ENCODE data around the gene CASZ1. TPM values are rescaled to one million over a fixed set of nuclear protein-coding genes. Genes with fewer than 3 reads are reported as not detected.

CASZ1 gene
- total RNA-seq, 2 experiments from 2014 or later, result 11.0 to 11.5 TPM

DNA sequence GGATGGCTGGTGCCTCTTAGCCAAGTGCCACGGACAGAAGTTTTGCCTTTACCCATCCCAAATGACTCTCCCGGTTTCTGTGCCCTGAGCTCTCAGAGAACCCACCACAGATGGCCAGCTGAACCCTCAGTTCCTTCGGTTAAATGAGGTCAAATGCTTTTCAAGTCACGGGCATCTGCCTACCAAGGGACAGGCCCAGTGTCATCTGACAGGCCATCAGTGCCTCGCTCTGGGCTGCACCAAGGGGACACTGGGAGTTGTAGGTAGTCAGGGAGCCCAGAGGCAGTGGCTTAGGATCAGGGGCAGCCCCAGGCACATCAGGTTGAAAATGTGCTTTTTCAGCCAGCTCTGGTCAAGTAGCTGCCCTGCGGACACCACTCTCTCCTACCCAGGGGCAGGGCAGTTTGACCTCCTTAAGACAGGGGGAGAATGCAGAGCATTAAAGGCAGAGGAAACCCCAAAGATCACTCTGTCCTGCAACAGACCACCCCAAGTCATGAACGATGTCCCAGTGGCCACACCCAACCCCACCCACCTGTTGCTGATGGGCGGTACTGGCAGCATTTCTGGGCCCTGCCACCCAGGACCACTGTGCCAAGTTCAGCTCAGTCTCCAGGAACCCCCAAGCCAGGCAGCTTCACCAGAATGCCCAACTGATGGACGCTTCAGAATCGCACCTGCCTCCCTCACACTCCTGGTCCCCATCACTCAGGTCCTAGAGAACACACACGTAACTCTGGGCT is 60.7 kb downstream of the CASZ1 start:
- POLR2A ChIA-PET, result no interaction called here
- no peaks in the 10 kb centered on the region for H3K4me1 Mint-ChIP-seq
- H3K27me3 Mint-ChIP-seq, result peaks cover 4% of the 10 kb centered on the region
- no peak overlapping the region for H3K4me3 Mint-ChIP-seq
- no peak overlapping the region for H3K27ac Mint-ChIP-seq
- DNase-seq (no peak), ATAC-seq (ENCODE audit: low read depth) (no peak)
- H3K36me3 Mint-ChIP-seq, result no peaks in the 10 kb centered on the region
- no peaks in the 10 kb centered on the region for H3K9me3 Mint-ChIP-seq

DNA sequence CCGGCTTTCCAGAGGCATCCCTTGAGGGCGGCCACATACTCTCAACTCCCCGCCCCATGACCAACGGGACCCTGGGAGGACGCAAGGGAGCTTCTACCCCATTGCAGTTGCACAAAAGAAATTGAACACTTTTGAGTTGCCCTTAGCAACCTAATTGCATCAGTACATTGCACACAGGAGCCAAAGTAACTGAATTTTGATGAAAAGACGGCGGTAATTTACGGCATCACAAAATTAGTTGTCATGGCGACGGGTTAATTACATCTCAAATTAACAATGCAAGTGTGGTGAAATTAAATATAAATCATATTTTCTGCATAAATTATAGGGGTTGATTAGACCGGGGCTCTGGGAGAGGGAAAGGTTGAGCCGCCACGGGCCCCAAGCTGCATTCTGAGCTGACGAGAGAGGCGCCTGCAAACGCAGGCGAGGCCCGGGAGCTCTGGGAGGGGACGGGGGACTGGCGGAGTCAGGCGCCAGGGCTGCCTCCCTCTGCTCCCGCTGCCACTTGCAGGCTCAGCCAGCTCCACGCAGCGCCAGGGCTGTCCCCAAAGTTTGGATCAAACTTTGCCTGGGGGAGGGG is 61.4 kb downstream of the CASZ1 start:
- ATAC-seq (ENCODE audit: low read depth) (no peak), DNase-seq (no peak)
- no peaks in the 10 kb centered on the region for H3K36me3 Mint-ChIP-seq
- H3K4me1 Mint-ChIP-seq, result no peaks in the 10 kb centered on the region
- H3K27ac Mint-ChIP-seq, result no peak overlapping the region
- H3K27me3 Mint-ChIP-seq, result peaks cover 6% of the 10 kb centered on the region
- POLR2A ChIA-PET, result no interaction called here
- H3K9me3 Mint-ChIP-seq, result no peaks in the 10 kb centered on the region
- H3K4me3 Mint-ChIP-seq, result no peak overlapping the region

GRCh38 chr1:10734375-10734774 is 62.1 kb downstream of the CASZ1 start:
- no peak for ATAC-seq (ENCODE audit: low read depth)
- Mint-ChIP-seq H3K9me3 (no peaks in the 10 kb centered on the region), H3K36me3 (no peaks in the 10 kb centered on the region), H3K27ac (no peak overlapping the region), H3K4me3 (no peak overlapping the region), H3K27me3 (peaks cover 6% of the 10 kb centered on the region), H3K4me1 (no peaks in the 10 kb centered on the region)
- POLR2A ChIA-PET, result no interaction called here
- DNase-seq, result no peak

DNA sequence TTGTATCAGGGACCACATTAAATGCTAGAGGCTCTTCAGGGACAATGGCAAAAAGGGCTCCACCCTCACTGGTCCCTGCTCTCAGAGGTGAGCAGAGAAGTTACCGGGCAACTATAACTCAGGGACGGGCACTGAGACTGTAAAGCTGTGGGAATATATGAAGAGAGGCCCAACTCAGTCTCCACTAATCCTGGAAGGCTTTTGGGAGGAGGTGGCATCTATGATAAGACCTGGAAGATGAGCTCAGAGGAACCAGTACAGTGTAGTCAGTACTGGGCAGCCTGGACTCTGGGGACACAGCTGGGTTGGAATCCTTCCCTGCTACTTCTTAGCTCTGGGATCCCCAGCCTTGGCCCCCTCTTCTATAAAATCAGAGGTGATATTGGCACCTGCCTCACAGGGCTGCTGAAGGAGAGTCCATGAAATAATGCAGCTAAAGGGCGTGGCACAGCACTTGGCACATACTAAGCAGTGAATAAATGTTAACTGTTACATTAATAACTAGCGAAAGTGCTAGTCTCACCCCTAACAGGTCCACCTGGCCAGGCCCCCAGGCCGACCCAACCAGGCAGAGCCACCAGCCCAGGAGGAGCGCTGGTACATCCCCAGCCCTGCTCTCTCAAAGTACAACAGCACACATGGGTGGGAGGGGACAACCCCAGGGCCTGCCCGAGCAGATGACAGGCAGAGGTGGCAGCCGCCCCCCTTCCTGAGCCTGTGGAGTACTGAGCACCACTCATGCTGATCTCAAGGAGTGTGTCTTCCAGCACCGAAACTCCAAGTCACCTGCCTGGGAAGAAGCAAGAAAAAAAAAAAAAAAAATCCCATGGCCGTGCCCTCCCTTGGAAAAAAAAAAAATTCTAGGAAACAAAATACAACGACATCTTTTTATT is 62.7 kb downstream of the CASZ1 start:
- H3K36me3 Mint-ChIP-seq, result no peaks in the 10 kb centered on the region
- no peak overlapping the region for H3K27ac Mint-ChIP-seq
- no peak for ATAC-seq (ENCODE audit: low read depth)
- no peaks in the 10 kb centered on the region for H3K9me3 Mint-ChIP-seq
- H3K4me1 Mint-ChIP-seq, result no peaks in the 10 kb centered on the region
- peaks cover 6% of the 10 kb centered on the region for H3K27me3 Mint-ChIP-seq
- H3K4me3 Mint-ChIP-seq, result no peak overlapping the region
- DNase-seq, result no peak
- POLR2A ChIA-PET, result no interaction called here

DNA sequence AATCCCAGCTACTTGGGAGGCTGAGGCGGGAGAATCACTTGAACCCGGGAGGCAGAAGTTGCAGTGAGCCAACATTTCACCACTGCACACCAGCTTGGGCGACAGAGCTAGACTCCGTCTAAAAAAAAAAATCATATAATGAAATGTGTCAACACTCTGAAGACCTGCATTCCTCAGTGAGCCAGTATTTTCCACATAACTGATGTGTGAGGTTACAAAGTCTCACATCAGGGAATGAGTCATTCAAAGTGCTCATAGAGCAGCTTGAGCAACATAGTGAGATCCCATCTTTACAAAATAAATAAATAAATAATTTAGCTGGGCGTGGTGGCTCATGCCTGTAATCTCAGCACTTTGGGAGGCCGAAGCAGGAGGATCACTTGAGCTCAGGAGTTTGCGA is 65.5 kb downstream of the CASZ1 start:
- H3K4me3 Mint-ChIP-seq, result no peak overlapping the region
- POLR2A ChIA-PET, result no interaction called here
- H3K36me3 Mint-ChIP-seq, result no peaks in the 10 kb centered on the region
- no peaks in the 10 kb centered on the region for H3K9me3 Mint-ChIP-seq
- DNase-seq, result no peak
- H3K27ac Mint-ChIP-seq, result no peak overlapping the region
- H3K27me3 Mint-ChIP-seq, result peaks cover 6% of the 10 kb centered on the region
- H3K4me1 Mint-ChIP-seq, result no peaks in the 10 kb centered on the region
- no peak for ATAC-seq (ENCODE audit: low read depth)

DNA sequence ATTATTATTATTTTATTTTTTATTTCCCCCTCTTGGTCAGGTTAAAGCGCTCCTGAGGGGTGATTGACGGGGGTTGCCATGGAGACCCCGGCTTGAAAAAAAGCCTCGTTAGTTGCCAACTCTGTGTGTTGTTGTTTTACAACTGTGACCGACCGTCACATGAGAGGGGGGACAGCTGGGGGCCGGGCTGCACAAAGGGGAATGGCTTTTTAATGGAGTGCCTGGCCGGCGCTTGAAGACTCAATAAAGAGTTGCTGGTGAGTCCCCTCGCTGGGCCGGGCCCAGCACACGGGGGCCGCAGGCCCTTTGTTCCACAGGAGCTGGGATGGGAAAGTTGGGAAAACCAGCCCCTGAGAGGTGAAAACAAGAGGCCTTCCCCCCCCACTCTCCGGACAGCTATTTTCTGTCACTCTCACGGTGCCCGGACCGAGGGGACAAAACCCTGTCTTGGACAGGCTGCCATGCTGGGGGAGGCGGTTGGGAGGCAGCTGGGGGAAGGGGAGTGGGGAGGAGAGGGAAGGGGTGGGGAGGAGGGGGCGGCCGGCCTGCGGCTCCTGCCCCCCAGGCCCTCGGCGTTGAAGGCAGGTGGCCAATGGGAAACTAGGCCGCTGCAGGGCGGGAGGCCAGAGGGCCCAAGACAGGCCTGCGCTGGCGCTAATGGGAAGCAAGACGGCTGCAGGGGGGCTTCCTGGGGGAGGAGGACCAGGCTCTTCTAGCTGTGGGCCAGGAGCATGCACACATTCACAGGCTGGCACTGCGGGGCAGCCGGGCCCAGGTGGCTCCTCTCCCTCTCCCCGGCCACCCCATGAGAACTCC is 67.6 kb downstream of the CASZ1 start:
- ATAC-seq (ENCODE audit: low read depth) (no peak), DNase-seq (no peak)
- POLR2A ChIA-PET, result no interaction called here
- H3K4me3 Mint-ChIP-seq, result no peak overlapping the region
- no peak overlapping the region for H3K27ac Mint-ChIP-seq
- H3K4me1 Mint-ChIP-seq, result no peaks in the 10 kb centered on the region
- H3K36me3 Mint-ChIP-seq, result no peaks in the 10 kb centered on the region
- H3K27me3 Mint-ChIP-seq, result peaks cover 2% of the 10 kb centered on the region
- no peaks in the 10 kb centered on the region for H3K9me3 Mint-ChIP-seq

DNA sequence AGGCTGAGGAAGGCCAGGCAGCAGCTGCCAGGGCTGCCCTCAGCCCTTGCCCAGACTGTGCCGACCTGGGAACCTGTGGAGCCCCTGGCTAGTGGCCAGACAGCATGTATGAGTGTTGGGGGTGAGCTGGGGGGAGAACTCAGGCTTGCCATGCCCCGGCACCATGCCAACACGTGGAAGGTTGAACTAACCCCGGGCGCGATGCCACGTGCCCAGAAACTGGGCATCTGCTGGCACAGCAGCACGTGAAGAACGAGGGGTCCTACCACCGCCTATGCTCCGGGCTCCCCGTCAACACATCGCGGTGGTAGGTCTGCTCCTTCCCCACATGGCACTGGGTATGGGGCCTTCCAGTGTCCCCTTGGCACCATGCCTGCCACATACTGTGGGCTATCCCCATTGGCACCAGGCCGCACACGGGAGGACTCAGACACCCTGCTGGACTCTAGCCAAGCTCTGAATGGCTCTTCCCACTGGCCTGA is 68.7 kb downstream of the CASZ1 start:
- DNase-seq, result no peak

DNA sequence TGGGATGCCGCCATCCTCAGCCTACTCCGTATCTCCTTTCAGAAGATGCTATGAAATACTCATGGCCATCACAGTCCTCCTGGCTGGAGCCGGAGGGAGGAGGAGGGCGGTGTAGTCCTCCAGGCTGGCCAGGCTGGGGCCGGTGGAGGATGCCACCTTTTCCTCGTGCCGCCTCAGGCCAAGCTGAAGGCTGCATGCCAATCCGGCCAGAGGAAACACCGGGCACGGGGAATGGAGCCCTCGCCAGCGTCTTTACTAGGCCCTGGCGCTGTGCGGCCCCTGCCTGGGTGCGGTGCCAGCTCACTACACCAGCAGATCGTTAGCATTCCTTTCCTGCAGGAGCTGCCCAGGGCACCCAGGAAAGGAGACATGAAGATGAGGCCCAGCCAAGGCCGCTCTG is 70.1 kb downstream of the CASZ1 start:
- Mint-ChIP-seq H3K27me3 (peaks cover 2% of the 10 kb centered on the region), H3K9me3 (no peaks in the 10 kb centered on the region), H3K4me1 (no peaks in the 10 kb centered on the region), H3K36me3 (no peaks in the 10 kb centered on the region), H3K4me3 (no peak overlapping the region), H3K27ac (no peak overlapping the region)
- ATAC-seq (ENCODE audit: low read depth) (no peak), DNase-seq (no peak)
- POLR2A ChIA-PET, result no interaction called here

More for the DNA sequence above, 68.7 kb downstream of the CASZ1 start:
- H3K27ac Mint-ChIP-seq, result no peak overlapping the region
- H3K4me3 Mint-ChIP-seq, result no peak overlapping the region
- H3K9me3 Mint-ChIP-seq, result no peaks in the 10 kb centered on the region
- H3K27me3 Mint-ChIP-seq, result peaks cover 2% of the 10 kb centered on the region
- H3K4me1 Mint-ChIP-seq, result no peaks in the 10 kb centered on the region
- ATAC-seq (ENCODE audit: low read depth), result no peak
- H3K36me3 Mint-ChIP-seq, result no peaks in the 10 kb centered on the region
- POLR2A ChIA-PET, result no interaction called here

DNA sequence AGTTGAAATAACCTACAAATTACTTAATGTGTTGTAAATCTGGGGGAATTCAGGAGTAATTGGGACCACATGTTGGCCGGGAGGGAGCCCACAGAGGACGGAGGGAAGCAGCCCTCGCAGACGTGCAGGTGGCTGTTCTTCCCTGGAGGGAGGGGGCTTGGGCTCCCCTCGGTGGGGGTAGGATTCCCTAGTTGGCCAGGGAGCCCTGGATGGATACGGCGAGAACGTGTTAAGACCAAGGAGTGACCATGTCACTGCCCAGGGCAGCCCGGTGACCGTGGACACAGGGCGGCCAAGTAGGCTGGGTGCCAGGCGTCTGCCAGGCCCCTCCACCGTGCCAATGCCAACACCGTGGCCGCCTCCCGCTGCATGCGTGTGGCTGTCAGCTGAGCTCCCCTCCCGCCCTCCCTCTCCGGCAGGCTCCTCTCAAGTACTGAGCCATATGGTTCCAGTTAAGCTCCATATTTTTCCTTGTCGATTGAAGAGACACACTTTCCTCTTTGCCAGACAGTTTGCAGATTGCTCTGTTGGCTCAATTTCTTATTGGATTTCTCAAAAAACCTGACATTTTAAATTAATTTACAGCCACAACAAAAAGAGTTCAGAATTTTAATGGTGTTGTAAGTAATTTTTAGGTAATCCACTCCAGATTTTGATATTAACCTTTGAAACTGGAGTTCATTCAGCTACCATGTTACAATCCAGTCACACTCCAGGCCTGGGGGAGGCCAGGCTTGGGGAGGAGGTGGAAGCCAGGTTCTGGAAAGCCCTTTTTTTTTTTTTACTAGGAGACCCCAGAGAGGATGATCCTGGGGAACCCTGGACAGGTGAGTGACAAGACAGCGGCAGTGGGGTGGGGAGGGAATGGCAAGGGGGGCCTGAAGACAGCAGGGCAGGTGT is 71.2 kb downstream of the CASZ1 start:
- no peak for DNase-seq
- Mint-ChIP-seq H3K27me3 (peaks cover 1% of the 10 kb centered on the region), H3K36me3 (no peaks in the 10 kb centered on the region), H3K27ac (no peak overlapping the region), H3K4me1 (no peaks in the 10 kb centered on the region), H3K4me3 (no peak overlapping the region), H3K9me3 (no peaks in the 10 kb centered on the region)
- ATAC-seq (ENCODE audit: low read depth), result no peak
- POLR2A ChIA-PET, result no interaction called here

GRCh38 chr1:10724511-10724910 is 71.9 kb downstream of the CASZ1 start:
- H3K27me3 Mint-ChIP-seq, result peaks cover 3% of the 10 kb centered on the region
- no peak overlapping the region for H3K27ac Mint-ChIP-seq
- no peaks in the 10 kb centered on the region for H3K9me3 Mint-ChIP-seq
- POLR2A ChIA-PET, result no interaction called here
- DNase-seq, result no peak
- ATAC-seq (ENCODE audit: low read depth), result no peak
- no peak overlapping the region for H3K4me3 Mint-ChIP-seq
- no peaks in the 10 kb centered on the region for H3K36me3 Mint-ChIP-seq
- H3K4me1 Mint-ChIP-seq, result no peaks in the 10 kb centered on the region

DNA sequence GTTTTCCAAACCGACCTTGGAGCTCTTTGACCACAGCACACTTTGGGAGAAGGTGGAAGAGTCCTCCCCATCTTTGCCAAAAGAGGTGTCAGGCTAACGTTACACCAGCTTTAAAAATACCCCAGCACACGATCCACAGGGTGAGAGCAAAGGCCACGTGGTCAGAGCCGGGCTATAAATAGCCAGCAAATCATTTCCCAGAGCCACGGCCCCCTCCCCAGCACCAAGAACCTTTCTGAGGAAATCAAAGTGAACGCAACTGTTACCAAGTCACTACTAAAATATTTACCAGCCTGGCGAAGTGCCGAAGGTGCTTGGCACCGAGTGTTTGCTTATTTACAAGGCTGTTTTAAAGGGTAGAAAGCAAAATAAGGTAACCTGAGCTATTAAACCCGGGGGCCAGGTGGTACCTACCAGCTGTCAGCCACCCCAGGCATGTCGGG is 72.4 kb downstream of the CASZ1 start:
- ATAC-seq (ENCODE audit: low read depth), result no peak
- no peaks in the 10 kb centered on the region for H3K9me3 Mint-ChIP-seq
- POLR2A ChIA-PET, result interaction anchor here (0.5 kb wide), 1 partner anchor 147 kb away, joined by 5 read pairs; no protein-coding TSS in a partner anchor

DNA sequence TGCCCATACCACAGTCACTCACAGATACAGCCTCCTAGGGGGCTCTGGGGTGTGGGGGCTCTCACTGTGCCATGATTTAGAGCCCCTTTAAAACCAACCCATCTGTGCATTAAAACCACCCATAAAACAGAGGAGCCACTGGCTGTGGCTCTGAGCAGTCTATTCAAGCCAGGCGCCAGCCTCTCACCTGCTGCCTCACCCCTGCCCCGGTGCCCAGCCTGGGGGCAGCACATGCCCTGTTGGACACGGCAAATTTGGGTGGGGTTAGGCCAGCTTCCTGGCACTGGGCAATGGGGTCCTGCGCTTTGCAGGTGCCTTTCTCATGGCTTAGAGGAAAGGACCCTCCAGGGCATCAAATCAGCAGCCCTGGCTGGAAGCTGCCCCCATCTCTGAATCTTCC is 73.1 kb downstream of the CASZ1 start:
- POLR2A ChIA-PET, result interaction anchor here (0.5 kb wide), 1 partner anchor 146 kb away, joined by 5 read pairs; no protein-coding TSS in a partner anchor
- no peak for DNase-seq
- Mint-ChIP-seq H3K27me3 (peaks cover 3% of the 10 kb centered on the region), H3K4me1 (no peaks in the 10 kb centered on the region), H3K4me3 (no peak overlapping the region), H3K36me3 (no peaks in the 10 kb centered on the region), H3K27ac (no peak overlapping the region), H3K9me3 (no peaks in the 10 kb centered on the region)
- ATAC-seq (ENCODE audit: low read depth), result no peak

More for the DNA sequence above, 72.4 kb downstream of the CASZ1 start:
- no peak overlapping the region for H3K27ac Mint-ChIP-seq
- no peaks in the 10 kb centered on the region for H3K36me3 Mint-ChIP-seq
- H3K4me3 Mint-ChIP-seq, result no peak overlapping the region
- no peak for DNase-seq
- H3K4me1 Mint-ChIP-seq, result no peaks in the 10 kb centered on the region
- H3K27me3 Mint-ChIP-seq, result peaks cover 3% of the 10 kb centered on the region
